Testis (tissue), 3 donors: ENCODE measurements around the gene ARL2BP. TPM values are rescaled to one million over a fixed set of nuclear protein-coding genes. Genes with fewer than 3 reads are reported as not detected.

Source experiments
- DNase-seq: peaks from one replicate; pipeline ENCODE4 v3.0.0-alpha.2; 2019
- H3K27ac ChIP-seq, 2 donors: fragments of 200-600 bp; sonication (generic); one replicate each; pipeline ENCODE4 v1.5.1; 2019
- H3K27me3 ChIP-seq: fragments of 200-600 bp; sonication (generic); one replicate; pipeline ENCODE4 v1.5.1; 2019
- H3K36me3 ChIP-seq: fragments of 200-600 bp; sonication (generic); one replicate; pipeline ENCODE4 v1.5.1; 2017; ENCODE audit warnings: low read depth; ENCODE audit errors: missing control alignments
- H3K4me1 ChIP-seq: fragments of 200-600 bp; sonication (generic); one replicate; pipeline ENCODE4 v1.5.1; 2019
- H3K4me3 ChIP-seq, 2 donors: fragments of 200-600 bp; sonication (generic); one replicate each; pipeline ENCODE4 v1.5.1; 2017 to 2019
- H3K9me3 ChIP-seq: fragments of 200-600 bp; sonication (generic); one replicate; pipeline ENCODE4 v1.5.1; 2017
- POLR2A ChIP-seq: fragments of 450-650 bp; IDR thresholded peaks from one replicate; pipeline ENCODE4 v1.6.1; 2017; ENCODE audit warnings: antibody characterized with exemption, mild to moderate bottlenecking, moderate library complexity
- WGBS, 2 donors: methylation state at CpG; one replicate each; pipeline ENCODE4 v1.1.5; 2018; 5-methylcytosine and 5-hydroxymethylcytosine counted together
- intact Hi-C: fragments of 100-400 bp; cut with DNase I; formaldehyde crosslinking; loops from one replicate; pipeline ENCODE4 v1.15.1; 2023; ENCODE audit warnings: low total_unique reads
- polyA plus RNA-seq: library from polyadenylated mRNA; stranded (reverse); fragments of 350-450 nt; fragmentation: Illumina TruSeq; extraction: RNeasy Lipid Tissue Mini Kit (QIAGEN cat#74804); gene quantifications from one replicate; pipeline ENCODE4 v1.2.3, GENCODE V29; 2014; ENCODE audit warnings: low read depth, low replicate concordance; ENCODE audit not compliant: insufficient read depth
- total RNA-seq, 2 donors: library from RNA; depleted of rRNA; stranded (reverse); fragments of >200 nt; gene quantifications; one replicate each; pipeline ENCODE4 v1.2.3, GENCODE V29; 2016
- TF ChIP-seq, protein P1 (sequence below), 3 experiments: fragments of 450-650 bp in 2 of 3; fragments of 200-600 bp in 1 of 3; sonication (generic) in 1 of 3; IDR thresholded peaks; one replicate each; pipeline ENCODE4 v1.5.1; 2016 to 2019; ENCODE audit warnings: antibody characterized with exemption in 3 of 3, mild to moderate bottlenecking in 2 of 3, moderate library complexity in 1 of 3

The ARL2BP gene
- total and polyA plus RNA-seq, 3 donors from 2014 or later: 88.8 to 128 (median 92.4) TPM

DNA sequence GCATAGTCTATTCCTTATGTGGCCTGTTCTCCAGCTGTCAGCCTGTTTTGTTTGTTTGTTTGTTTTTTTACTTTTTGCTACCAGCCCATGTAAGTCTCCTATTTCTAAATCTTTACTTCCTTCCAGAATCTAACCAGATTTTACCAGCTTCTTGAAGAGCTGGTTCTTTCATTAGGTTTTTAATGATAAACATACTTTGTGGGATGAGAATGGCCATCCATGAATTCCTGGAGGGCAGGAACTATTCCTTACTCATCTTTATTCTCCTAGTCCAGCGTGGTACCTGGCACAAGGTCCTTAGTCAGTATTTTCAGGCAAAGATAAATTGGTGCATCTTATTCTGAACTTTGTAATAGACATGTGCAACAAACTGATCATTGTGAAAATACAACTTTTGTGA is 41.6 kb upstream of the ARL2BP start:
- no peak overlapping the region for H3K4me3 ChIP-seq
- H3K27ac ChIP-seq: peak overlapping the region; percentile 1 to 37
- 36 to 56% methylated on average over 1 of the region's 1 CpG for WGBS, 2 donors
- no peaks in the 10 kb centered on the region for H3K9me3 ChIP-seq
- no peaks in the 10 kb centered on the region for H3K4me1 ChIP-seq
- no peaks in the 10 kb centered on the region for H3K36me3 ChIP-seq
- intact Hi-C loops: no loop called here
- TF ChIP-seq, protein P1, sequence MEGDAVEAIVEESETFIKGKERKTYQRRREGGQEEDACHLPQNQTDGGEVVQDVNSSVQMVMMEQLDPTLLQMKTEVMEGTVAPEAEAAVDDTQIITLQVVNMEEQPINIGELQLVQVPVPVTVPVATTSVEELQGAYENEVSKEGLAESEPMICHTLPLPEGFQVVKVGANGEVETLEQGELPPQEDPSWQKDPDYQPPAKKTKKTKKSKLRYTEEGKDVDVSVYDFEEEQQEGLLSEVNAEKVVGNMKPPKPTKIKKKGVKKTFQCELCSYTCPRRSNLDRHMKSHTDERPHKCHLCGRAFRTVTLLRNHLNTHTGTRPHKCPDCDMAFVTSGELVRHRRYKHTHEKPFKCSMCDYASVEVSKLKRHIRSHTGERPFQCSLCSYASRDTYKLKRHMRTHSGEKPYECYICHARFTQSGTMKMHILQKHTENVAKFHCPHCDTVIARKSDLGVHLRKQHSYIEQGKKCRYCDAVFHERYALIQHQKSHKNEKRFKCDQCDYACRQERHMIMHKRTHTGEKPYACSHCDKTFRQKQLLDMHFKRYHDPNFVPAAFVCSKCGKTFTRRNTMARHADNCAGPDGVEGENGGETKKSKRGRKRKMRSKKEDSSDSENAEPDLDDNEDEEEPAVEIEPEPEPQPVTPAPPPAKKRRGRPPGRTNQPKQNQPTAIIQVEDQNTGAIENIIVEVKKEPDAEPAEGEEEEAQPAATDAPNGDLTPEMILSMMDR (IDR thresholded peaks at IDR 0.05): no peak
- TF ChIP-seq POLR2A: no peak
- DNase-seq: no peak
- H3K27me3 ChIP-seq: no peaks in the 10 kb centered on the region

DNA sequence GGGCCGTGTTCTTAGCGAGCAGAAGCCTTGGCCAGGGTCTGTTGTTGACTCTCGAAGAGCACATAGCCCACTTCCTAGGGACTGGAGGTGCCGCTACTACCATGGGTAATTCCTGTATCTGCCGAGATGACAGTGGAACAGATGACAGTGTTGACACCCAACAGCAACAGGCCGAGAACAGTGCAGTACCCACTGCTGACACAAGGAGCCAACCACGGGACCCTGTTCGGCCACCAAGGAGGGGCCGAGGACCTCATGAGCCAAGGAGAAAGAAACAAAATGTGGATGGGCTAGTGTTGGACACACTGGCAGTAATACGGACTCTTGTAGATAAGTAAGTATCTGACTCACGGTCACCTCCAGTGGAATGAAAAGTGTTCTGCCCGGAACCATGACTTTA is 40.4 kb upstream of the ARL2BP start:
- intact Hi-C loops: no loop called here
- Histone ChIP-seq H3K4me3 (no peak overlapping the region), H3K27ac (peak overlapping the region in 1 of 2 donors; percentile 42), H3K27me3 (no peaks in the 10 kb centered on the region), H3K9me3 (no peaks in the 10 kb centered on the region), H3K36me3 (no peaks in the 10 kb centered on the region), H3K4me1 (no peaks in the 10 kb centered on the region)
- WGBS, 2 donors: 87 to 90% methylated on average over 12 of the region's 12 CpGs
- no peak for DNase-seq
- TF ChIP-seq, protein P1 (IDR thresholded peaks at IDR 0.05): peak in 1 of 3 experiments; percentile 18
- no peak for TF ChIP-seq POLR2A

DNA sequence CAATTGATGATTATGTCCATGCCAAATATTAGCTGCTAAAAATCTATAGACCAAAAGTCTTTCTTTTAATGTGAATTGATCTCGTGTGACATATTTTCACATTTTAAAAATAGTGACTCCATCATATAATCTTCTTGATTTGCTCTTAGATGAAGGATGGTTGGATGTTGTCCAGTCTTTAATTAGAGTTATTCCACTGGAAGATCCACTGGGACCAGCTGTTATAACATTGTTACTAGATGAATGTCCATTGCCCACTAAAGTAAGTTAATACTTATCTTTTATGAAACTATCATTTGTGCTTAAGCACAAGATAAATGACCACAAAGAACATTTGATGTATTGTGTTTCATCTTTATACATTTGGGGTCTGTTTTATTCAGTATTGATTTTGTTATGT is 36.1 kb upstream of the ARL2BP start:
- TF ChIP-seq, protein P1 (IDR thresholded peaks at IDR 0.05): no peak
- TF ChIP-seq POLR2A: no peak
- no peak overlapping the region for H3K27ac ChIP-seq
- H3K4me1 ChIP-seq: no peaks in the 10 kb centered on the region
- H3K9me3 ChIP-seq: no peaks in the 10 kb centered on the region
- intact Hi-C loops: no loop called here
- H3K36me3 ChIP-seq: no peaks in the 10 kb centered on the region
- no peak overlapping the region for H3K4me3 ChIP-seq
- 82 to 92% methylated on average over 1 of the region's 1 CpG for WGBS, 2 donors
- no peak for DNase-seq
- H3K27me3 ChIP-seq: no peaks in the 10 kb centered on the region

DNA sequence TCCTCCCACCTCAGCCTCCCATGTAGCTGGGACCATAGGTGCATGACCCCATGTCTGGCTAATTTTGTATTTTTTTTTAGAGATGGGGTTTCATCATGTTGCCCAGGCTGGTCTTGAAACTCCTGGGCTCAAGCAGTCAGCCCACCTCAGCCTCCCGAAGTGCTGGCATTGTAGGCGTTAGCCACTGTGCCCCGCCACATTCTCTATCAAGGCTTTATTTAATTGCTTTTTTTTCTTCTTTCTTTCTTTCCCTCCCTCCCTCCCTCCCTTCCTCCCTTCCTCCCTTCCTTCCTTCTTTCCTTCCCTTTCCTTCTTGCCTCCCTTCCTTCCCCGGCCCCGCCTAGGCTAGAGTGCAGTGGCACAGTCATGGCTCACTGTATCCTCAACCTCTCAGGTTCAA is 35.3 kb upstream of the ARL2BP start:
- TF ChIP-seq POLR2A: no peak
- TF ChIP-seq, protein P1 (IDR thresholded peaks at IDR 0.05): no peak
- H3K4me3 ChIP-seq: no peak overlapping the region
- no peaks in the 10 kb centered on the region for H3K4me1 ChIP-seq
- no peaks in the 10 kb centered on the region for H3K9me3 ChIP-seq
- intact Hi-C loops: no loop called here
- DNase-seq: no peak
- H3K27me3 ChIP-seq: no peaks in the 10 kb centered on the region
- WGBS, 2 donors: 97 to 100% methylated on average over 5 of the region's 5 CpGs
- H3K36me3 ChIP-seq: no peaks in the 10 kb centered on the region
- no peak overlapping the region for H3K27ac ChIP-seq

DNA sequence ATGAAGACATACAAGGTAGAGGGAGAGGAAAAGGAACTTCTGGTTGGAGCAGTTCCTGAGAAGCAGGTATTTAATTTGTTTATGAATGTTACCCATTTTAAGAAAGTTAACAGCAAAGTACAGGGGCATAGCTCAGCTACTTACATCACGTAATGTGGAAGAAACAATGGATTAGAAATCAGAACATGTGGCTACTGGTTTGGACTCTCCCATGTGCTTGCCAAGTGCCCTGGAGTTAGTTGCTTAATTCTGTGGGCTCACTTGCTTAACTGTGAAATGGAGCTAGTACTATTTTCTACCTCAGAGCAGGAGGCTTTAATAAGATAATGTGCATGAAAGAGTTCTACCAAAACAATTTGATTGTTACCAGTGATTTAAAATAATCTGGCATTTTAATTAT is 31.6 kb upstream of the ARL2BP start:
- Histone ChIP-seq H3K27ac (no peak overlapping the region), H3K36me3 (no peaks in the 10 kb centered on the region), H3K4me1 (no peaks in the 10 kb centered on the region), H3K4me3 (no peak overlapping the region), H3K27me3 (no peaks in the 10 kb centered on the region), H3K9me3 (no peaks in the 10 kb centered on the region)
- TF ChIP-seq, protein P1 (IDR thresholded peaks at IDR 0.05): no peak
- TF ChIP-seq POLR2A: no peak
- intact Hi-C loops: no loop called here
- 90 to 100% methylated on average over 1 of the region's 1 CpG for WGBS, 2 donors
- no peak for DNase-seq
